GM12865 (cell line): ENCODE results near the gene ZNF823.
A peak's percentile ranks its signal among the peaks of the same experiment; 100 is the strongest.
"Not testable (repeated sequence)": the region's sequence is repeated elsewhere in the genome, so short reads cannot be mapped to it uniquely, and the experiment has no call there.

Experiments used
- DNase-seq: peaks from one replicate; pipeline ENCODE4 v3.0.0; 2010; ENCODE audit warnings: low read depth
- H3K4me3 ChIP-seq: 2 replicates; pipeline ENCODE4 v1.5.1; 2011; ENCODE audit warnings: mild to moderate bottlenecking, low read depth, low read length, control low read depth
- TF ChIP-seq, protein P1 (sequence below): IDR thresholded peaks from 2 replicates; pipeline ENCODE4 v1.5.1; 2011; ENCODE audit warnings: low read length, control low read depth, low read depth, inconsistent platforms; ENCODE audit not compliant: insufficient read depth; ENCODE audit errors: missing control alignments

ZNF823 gene

DNA sequence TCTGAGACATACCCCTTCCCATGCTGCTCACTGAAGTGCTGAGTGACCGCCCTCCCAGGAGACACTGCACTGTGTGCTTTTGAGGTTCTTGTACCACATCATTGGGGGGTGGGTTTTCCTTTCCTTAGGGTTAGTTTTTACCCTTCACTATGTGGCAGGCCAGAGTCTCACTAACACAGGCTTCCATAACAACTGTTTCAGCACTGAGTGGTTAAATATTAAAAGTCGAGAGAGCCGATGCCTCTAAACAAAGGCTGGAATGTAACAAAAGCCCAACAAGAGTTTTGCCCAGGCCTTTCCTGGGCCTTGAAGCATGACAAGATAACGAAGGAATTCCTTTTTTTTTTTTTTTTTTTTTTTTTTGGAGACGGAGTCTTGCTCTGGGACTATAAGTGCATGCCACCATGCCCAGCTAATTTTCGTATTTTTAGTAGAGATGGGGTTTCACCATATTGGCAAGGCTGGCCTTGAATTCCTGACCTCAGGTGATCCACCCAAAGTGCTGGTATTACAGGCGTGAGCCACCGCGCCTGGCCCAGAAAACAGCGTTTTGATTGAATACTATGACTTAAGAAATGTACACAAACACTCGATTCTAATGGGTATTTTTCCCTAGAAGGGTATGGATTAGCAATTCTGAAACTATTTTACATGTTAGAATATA is 46.5 kb downstream of the ZNF823 start:
- no peak overlapping the region for H3K4me3 ChIP-seq
- TF ChIP-seq, protein P1, sequence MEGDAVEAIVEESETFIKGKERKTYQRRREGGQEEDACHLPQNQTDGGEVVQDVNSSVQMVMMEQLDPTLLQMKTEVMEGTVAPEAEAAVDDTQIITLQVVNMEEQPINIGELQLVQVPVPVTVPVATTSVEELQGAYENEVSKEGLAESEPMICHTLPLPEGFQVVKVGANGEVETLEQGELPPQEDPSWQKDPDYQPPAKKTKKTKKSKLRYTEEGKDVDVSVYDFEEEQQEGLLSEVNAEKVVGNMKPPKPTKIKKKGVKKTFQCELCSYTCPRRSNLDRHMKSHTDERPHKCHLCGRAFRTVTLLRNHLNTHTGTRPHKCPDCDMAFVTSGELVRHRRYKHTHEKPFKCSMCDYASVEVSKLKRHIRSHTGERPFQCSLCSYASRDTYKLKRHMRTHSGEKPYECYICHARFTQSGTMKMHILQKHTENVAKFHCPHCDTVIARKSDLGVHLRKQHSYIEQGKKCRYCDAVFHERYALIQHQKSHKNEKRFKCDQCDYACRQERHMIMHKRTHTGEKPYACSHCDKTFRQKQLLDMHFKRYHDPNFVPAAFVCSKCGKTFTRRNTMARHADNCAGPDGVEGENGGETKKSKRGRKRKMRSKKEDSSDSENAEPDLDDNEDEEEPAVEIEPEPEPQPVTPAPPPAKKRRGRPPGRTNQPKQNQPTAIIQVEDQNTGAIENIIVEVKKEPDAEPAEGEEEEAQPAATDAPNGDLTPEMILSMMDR: no peak

DNA sequence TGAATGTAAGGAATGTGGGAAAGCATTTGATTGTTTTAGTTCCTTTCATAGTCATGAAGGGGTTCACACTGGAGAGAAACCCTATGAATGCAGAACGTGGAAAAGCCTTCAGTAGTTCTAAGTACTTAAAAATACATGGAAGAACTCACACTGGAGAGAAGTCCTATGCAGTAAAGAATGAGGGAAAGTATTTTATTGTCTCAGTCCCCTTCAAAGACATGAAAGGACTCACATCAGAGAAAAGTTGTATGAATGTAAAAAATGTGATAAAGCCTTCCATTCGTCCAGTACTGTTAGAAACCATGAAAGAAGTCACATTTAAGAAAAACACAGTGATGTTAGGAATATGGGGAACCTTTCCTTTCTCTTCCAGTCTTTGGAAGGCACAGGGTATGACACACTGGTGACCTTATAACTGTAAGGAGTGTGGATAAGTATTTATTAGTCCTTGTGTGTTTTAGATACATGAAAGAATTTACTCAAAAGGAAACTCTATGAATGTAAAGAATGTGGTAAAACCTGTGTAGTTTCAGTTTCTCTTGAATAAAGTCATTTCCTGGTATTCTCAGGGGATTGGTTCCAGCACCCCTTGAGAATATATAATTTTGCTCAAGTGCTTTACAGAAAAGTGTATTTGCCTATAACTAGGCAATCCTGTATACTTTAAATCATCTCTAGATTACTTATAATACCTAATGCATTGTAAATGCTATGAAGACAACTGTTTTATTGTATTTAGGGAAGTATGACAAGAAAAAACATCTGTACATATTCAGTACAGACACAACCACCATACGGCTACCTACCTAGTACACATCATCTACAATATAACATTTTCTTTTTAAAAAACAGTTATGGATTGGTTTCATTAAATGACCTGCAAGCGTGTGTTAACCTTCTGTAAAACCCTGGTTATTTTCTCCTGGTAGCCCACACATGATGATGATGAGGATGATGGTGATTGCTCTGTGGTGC is 52.8 kb downstream of the ZNF823 start:
- peak; percentile 29 for DNase-seq
- TF ChIP-seq, protein P1: no peak
- H3K4me3 ChIP-seq: no peak overlapping the region

More for the DNA sequence above, 46.5 kb downstream of the ZNF823 start:
- no peak for DNase-seq

DNA sequence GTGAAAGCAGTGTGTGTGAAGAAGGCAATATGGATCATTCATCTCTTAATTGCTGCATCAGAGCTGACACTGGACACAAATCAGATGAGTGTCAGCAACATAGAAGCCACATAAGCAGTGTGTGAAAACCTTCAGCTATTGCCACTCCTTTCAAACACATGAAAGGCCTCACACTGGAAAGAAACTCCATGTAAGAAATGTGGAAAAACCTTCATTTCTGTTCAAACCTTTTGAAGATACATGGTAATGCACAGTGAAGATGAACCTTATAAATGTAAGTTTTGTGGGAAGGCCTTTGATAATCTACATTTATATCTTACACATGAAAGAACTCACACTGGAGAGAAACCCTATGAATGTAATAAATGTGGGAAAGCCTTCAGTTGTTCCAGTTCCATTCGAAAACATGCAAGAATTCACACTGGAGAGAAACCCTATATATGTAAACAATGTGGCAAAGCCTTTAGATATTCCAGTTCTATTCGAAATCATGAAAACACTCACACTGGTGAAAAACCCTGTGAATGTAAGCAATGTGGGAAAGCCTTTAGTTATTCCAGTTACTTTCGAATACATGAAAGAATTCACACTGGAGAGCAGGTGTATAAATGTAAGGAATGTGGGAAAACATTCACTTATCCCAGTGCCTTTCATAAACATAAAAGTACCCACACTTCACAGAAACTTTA is 53.6 kb downstream of the ZNF823 start:
- H3K4me3 ChIP-seq: no peak overlapping the region
- TF ChIP-seq, protein P1: no peak
- DNase-seq: no peak

DNA sequence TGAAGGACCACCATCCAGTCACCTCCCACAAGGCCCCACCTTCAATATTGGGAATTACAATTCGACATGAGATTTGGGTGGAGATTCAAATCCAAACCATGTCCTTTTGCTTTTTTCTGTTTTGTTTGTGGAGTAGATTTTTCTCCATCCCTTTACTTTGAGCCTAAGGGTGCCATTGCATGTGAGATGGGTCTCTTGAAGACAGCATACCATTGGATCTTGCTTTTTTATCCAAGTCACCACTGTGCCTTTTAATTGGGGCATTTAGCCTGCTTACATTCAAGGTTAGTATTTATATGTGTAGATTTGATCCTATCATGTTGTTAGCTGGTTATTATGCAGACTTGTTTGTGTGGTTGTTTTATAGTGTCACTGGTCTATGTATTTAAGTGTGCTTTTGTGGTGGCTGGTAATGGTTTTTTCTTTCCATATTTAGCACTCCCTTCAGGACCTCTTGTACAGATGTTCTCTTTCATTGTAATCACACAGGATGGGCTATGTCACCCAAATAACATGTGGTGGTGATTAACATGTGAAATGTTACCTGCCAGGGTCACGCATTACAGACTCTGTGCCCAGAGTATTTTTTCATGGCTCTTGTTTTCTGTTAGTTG is 58.0 kb downstream of the ZNF823 start:
- H3K4me3 ChIP-seq: no peak overlapping the region
- TF ChIP-seq, protein P1: no peak
- no peak for DNase-seq

DNA sequence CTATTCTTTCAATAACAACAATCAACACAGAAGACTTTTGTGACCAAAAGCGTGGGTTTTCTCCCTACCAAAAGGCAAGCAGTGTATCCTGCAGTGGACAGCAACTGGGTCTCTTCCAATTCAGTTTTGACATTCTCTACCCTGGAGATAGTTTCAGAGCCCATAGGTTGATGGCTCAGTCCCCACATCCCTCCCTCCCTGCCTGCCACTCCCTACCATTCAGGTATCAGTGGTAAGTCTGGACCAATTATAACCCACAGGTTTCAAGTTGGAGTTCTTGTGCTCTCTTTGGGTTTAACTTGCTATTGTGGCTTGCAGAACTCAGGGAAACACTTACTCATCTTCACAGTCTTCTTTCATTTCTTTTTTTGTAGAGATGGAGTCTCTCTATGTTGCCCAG is 60.2 kb downstream of the ZNF823 start:
- TF ChIP-seq, protein P1: no peak
- no peak overlapping the region for H3K4me3 ChIP-seq
- DNase-seq: no peak

DNA sequence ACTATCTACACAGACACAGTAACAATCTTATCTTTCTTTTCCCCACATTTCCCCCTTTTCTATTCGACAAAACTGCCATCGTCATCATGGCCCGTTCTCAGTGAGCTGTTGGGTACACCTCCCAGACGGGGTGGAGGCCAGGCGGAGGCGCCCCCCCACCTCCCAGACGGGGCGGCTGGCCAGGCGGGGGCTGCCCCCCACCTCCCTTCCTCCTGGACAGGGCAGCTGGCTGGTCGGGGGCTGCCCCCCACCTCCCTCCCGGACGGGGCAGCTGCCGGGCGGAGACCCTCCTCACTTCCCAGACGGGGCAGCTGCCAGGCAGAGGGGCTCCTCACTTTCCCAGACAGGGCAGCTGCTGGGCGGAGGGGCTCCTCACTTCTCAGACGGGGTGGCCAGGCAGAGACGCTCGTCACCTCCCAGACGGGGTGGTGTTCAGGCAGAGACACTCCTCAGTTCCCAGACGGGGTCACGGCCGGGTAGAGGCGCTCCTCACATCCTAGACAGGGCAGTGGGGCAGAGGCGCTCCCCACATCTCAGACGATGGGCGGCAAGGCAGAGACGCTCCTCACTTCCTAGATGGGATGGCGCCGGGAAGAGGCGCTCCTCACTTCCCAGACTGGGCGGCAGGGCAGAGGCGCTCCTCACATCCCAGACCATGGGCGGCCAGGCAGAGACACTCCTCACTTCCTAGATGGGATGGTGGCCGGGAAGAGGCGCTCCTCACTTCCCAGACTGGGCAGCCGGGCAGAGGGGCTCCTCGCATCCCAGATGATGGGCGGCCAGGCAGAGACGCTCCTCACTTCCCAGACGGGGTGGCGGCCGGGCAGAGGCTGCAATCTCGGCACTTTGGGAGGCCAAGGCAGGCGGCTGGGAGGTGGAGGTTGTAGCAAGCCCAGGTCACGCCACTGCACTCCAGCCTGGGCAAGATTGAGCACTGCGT is 61.8 kb downstream of the ZNF823 start:
- not testable (repeated sequence) for DNase-seq

More for the DNA sequence above, 61.8 kb downstream of the ZNF823 start:
- not testable (repeated sequence) for H3K4me3 ChIP-seq
